HG02981 (cell line): ENCODE results near the gene IPO11.
"Not testable (repeated sequence)": the region's sequence is repeated elsewhere in the genome, so short reads cannot be mapped to it uniquely, and the experiment has no call there.

Source experiments
- ATAC-seq: cut with Tn5 transposase; IDR thresholded peaks from one replicate; pipeline ENCODE4 v1.9.1; 2021; ENCODE audit warnings: mild to moderate bottlenecking, moderate library complexity; ENCODE audit not compliant: unreplicated experiment

IPO11 gene

DNA sequence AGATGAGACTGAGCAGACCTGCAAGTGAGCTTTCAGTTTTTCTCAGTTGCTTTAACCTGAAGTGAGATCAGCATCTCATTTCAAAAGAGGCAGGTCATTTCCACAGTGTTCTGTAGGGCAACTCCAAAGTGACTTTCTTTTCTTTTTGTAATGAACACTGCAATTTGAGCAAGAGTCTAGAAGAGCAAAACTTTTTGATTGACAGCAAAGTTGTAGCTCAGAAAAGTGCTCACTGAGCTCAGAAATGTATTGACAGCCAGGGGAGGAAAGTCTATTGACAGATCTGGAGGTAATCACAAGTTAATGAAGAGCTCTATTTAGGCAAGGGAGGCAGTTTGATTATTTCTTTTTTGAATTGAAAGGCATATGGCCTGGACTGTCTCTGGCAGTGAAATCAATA lies 220.7 kb downstream of the IPO11 start:
- no peak for ATAC-seq

DNA sequence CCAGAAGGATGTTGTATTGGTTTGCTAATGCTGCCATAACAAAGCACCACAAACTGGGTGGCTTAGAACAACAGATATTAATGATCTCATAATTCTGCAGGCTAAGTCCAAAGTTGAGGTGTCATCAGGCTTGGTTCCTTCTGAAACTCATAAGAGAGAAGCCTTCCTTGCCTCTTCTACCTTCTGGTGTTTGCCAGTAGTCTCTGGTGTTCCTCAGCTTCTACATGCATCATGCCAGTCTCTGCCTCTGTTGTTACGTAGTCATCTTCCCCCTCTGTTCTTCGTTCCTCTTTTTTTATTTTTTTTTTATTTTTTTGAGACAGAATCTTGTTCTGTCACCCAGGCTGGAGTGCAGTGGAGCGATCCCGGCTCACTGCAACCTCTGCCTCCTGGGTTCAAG lies 227.9 kb downstream of the IPO11 start:
- ATAC-seq: no peak

DNA sequence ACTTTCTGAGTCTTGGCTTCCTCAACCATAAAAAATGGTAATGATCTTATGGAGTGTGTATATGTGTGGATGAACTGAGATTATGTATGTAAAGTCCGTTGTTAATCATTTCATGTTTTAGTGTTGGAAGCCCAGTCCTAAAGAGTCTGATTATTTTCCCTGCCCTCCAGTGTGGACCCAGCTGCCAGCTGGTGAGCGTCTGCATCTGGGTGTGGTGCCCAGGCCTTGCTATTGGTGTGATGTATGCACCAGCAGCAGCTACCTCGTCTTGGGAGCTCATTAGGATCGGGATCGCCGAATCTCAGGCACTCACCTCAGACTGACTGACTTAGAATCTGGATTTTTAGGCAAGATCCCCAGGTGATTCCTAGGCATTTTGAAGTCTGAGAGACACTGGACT lies 229.9 kb downstream of the IPO11 start:
- ATAC-seq: no peak

DNA sequence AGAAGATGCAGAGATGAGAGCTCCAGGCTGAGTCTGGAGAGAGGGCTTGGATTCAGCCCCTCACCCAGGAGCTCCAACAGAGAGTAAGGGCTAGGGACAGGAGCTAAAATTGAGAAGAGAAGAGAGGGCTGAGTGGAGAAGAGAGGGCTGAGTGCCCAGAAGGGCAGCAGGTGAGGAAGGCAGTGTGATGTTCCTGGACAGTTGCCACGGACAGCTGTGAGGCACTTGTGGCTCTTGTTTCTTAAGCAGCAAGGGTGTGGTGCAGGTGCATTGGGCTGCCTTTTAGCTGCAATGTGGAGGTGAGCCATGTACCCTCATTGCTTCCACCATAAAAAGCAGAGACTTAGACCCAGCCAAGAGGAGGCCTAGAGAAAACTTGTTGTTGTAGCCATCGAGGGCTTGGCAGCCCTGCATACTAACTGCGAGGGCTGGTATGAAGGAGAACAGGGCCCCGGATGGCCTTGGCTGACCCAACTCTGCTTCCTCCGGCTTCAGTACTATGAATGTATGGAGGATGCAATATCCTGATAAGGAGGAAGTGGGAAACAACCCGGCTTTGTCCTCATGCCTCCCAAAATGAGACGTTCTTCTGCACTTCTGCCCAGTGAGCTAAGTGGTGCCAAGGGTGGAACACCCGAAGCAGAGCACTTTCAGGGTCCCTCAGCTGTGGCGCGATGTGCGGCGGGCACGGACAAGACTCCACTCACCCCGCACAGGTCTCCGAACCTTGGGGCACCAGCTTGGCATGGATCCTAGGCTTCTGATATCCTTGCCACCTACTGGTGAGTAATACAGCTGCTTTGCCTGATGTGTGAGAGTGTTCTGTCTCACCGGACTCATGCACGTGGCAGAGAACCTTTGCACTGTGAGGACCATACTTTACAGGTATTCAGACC lies 231.2 kb downstream of the IPO11 start:
- no peak for ATAC-seq

DNA sequence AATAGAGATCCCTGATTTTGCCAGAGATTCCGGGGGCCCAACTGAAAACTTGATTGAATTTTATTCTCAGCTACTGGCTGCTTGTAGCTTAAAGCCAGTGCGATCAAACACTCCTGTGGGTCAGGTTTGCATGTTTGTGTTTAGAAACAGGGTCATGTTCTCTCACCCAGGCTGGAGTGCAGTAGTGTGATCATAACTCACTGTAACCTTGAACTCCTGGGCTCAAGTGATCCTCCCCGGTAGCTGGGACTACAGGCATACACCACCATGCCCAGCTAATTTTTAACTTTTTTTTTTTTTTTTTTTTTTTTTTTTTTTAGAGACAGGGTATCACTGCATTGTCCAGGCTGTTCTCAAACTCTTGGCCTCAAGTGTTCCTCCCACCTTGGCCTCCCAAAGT lies 232.7 kb downstream of the IPO11 start:
- no peak for ATAC-seq

DNA sequence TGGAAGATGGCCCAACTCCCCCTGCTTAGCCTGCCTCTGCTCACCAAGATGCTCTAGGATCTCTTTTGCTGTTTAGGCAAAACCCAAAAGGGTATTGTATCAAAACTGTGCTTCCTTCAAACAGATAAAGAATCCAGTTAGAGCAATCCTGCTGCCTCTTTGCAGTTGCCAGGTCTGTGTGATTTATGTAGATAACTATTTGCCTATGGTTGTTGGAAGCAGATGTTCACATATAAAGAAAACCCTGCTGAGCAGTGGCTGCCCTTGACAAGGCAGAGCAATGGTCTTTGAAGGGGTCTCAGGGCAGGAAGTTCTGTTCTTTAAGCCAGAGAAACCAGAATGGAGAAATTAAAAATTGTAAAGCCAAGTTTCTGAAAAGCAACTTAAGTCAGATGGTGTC lies 234.7 kb downstream of the IPO11 start:
- ATAC-seq: no peak

DNA sequence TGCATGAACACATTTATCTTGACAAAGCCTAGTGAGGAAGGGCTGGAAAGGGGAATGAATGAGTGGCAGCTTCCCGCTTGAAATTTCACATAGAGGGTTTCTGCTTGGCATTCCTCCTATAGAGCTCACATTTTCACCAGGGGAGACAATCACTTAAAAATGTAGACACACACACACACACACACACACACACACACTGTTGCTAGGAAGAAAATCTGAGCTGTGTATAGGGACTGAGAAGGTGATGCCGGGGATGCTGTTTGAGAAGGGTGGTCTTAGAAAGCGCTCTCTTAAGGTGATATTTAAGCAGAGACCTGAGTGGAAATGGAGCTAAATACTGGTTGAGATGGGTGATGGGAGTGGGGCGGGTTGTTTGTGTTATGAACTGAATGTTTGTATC lies 236.5 kb downstream of the IPO11 start:
- no peak for ATAC-seq

DNA sequence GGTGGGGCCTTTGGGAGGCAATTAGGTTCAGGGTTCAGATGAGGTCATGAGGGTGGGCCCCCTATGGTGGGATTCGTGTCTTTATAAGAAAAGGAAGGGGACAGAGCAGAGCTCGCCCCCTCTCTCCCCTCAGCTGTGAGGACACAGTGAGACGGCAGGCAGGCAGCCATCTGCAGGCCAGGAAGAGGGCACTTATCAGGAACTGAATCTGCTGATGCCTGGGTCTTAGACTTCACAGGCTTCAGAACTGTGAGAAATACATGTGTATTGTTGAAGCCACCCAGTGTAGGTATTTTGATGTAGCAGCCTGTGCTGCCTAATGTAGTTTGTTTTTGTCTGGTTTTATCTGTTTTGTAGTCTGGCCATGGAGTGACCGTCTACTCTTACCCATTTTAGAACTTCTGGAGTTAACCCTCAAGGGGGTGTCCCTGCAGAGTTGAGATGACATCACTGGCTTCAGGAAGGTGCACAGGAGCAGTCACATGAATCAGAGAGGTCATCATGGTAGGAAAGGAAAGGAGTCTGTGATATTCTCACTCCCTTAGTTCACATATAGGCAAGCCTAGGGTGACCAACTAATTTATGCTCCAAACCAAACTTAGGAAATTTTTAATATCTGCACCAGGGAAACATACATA lies 237.0 kb downstream of the IPO11 start:
- no peak for ATAC-seq

DNA sequence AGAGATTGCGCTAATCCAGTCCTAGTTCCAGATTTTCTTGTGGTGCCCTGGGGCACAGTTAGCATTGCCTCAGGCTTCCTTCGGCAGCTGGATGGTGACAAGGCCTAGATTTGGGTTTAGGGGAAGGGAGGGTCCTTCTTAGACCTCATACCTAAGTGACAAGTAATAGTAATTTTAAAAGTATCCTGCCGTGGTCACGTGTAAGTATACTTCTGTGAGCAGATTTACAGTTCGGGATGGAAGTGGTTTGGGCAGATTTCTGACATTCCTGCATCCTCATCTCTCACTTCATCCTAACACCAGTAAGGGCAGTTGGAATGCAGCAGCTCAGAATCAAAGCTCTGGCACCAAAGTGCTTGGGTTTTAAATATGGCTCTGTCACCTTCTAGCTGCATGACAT lies 237.6 kb downstream of the IPO11 start:
- no peak for ATAC-seq

DNA sequence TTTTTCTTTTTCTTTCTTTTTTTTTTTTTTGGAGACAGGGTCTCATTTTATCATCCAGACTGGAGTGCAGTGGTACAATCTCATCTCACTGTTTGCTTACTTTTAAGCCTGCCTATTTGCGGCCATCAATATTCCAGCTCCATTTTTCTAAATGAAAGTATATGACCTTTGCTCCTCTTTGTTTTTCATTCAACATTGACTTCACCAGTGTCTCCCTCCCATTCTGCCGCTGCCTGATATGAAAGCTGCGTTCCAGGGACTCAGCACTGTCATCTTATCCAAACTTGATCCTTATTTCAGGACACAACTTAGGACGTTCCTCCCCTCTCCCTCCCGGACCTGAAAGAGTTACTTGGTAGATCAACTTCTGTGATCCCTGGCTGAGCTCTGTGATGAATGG lies 239.7 kb downstream of the IPO11 start:
- no peak for ATAC-seq

DNA sequence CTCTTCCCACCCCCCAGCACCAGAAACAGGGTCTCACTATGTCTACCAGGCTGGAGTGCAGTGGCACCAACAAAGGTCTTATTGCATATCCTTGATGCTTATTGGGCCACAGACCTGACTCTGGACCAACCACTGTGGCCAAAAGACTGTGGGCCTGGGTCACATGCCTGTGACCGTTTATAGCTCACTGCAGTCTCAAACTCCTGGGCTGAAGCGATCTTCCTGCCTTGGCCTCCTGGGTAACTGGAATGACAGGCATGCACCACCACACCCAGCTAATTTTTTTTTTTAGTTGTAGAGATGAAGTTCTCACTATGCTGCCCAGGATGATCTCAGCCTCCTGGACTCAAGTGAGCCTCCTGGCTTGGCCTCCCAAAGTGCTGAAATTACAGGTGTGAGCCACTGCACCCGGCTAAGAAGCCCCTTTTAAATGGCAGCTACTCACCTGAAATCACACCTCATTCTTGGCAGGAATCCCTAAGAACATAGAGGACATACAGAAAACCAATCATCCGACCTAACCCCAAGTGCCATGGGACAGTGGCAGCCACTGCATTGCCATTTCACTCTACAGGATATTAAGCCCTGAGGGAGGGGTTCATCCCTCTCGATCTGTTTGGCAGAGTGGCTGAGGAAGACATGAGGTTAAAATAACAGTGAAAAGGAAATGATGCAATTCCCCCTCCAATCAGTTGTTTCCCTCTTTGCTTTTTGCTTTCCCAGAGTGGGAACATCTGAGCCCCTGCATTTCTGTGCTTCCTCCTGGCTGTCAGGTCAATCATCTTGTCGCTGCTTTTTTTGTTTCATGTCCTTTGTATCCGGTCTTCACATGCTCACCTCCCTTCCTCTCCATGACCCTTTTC lies 240.7 kb downstream of the IPO11 start:
- ATAC-seq: no peak

DNA sequence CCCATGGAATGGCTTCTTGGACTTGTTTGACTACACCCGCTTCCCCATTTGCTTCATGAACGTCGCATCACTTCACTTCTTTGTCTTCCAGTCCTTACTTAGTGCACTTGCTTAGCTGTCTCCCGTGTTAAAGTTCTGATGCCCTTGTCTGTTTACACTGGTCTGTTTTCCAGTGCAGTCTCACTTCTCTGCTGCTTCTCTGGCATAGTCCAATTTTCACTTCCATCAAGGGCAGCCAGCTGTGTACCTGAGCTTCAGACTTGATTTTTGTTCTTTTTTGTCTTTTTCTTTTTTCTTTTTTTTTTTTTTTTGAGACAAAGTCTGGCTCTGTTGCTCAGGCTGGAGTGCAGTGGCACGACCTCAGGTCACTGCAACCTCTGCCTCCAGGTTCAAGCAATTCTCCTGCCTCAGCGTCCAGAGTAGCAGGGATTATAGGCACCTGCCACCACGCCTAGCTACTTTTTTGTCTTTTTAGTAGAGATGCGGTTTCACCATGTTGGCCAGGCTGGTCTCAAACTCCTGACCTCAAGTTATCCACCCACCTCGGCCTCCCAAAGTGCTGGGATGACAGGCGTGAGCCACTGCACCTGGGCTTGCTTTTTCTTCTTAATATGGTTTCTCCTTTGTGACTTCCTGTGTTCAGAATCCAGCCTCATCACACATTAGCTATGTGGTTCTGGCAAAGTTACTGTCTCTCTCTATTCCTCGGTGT lies 241.5 kb downstream of the IPO11 start:
- no peak for ATAC-seq

DNA sequence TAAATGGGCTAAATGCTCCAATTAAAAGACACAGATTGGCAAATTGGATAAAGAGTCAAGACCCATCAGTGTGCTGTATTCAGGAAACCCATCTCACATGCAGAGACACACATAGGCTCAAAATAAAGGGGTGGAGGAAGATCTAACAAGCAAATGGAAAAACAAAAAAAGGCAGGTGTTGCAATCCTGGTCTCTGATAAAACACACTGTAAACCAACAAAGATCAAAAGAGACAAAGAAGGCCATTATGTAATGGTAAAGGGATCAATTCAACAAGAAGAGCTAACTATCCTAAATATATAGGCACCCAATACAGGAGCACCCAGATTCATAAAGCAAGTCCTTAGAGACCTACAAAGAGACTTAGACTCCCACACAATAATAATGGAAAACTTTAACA lies 245.2 kb downstream of the IPO11 start:
- ATAC-seq: not testable (repeated sequence)

DNA sequence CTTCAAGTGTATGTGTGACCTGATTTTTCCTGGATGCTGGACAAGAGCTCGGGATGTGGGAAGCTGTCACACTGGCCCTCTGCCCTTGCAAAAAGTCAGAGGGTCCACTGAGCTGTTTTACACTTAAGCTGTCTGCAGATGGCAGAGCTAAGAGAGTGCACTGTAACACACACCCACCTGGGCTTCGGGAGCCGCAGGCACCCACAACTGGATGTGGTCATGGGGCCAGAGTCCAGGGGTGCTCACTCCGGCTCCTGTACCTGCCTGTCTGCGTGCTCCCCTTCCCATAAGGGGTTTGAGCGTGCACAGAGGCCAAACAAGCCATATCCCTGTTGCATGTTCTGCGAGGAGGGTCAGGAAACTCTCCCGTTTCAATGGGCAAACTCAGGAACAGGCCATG lies 248.6 kb downstream of the IPO11 start:
- no peak for ATAC-seq

DNA sequence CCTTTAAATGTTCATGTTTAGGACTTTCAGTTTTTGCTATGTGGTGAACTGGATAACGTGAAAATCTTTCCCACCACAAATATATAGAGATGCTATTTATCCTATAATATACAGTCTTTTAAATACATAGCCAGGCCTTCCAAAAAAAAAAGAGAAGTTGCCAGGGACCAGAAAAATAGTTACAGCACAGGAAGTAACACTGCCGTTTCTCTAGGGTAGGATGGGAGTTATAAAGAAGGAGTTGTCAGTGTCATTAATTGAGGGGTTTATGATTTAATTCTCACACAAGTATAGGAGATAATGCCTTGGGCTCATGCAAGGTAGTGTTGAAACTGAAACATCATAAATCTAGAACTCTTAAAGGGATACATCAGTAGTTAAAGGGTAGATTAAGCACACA lies 250.0 kb downstream of the IPO11 start:
- ATAC-seq: no peak

DNA sequence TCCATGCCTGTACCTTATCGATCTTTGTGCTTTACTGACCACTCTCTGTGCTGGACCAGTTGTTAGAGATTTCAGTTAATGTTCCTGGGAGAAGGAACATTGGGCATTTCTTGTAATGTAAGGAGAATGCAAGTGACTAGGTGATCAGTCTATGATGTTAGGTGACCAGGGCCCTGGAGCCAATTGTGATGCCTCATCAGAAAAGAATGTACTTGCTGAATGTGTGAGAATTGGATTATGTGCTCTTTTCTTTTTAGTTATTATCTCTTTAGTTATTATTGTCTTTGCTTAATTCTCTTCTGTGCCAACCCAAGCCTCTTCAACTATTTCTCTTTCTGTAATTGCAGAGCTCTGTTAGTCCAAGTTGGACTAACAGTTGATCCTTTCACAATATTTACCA lies 258.9 kb downstream of the IPO11 start:
- ATAC-seq: no peak

DNA sequence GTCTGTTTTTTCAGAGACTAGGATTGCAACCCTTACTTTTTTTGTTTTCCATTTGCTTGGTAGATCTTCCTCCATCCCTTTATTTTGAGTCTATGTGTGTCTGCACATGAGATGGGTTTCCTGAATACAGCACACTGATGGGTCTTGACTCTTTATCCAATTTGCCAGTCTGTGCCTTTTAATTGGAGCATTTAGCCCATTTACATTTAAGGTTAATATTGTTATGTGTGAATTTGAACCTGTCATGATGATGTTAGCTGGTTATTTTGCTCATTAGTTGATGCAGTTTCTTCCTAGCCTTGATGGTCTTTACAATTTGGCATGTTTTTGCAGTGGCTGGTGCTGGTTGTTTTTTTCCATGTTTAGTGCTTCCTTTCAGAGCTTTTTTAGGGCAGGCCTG lies 264.0 kb downstream of the IPO11 start:
- not testable (repeated sequence) for ATAC-seq
